PC-3 (cell line): ENCODE measurements around the gene TTC34.

Experiments
- CTCF ChIP-seq: fragments of 300-600 bp; sonication (generic); conservative IDR thresholded peaks from 2 replicates; pipeline ENCODE4 v1.5.1; 2017; ENCODE audit warnings: antibody characterized with exemption, low read depth, mild to moderate bottlenecking, low read length
- EZH2 ChIP-seq: fragments of 300-600 bp; sonication (generic); IDR thresholded peaks from one replicate; pipeline ENCODE4 v1.6.1; 2017; ENCODE audit warnings: antibody characterized with exemption, mild to moderate bottlenecking, low read length; ENCODE audit not compliant: unreplicated experiment

- TF ChIP-seq CTCF = no peak
- TF ChIP-seq EZH2 = no peak
Measured at GRCh38 chr1:2783069-2783434, 18.4 kb downstream of the TTC34 start.
